Activated CD4-positive, CD25-positive, alpha-beta regulatory T cell treated with anti-CD3 and anti-CD28 coated beads, Interleukin-2, amount 50 U/mL, for 24 hours (primary cell): ENCODE data around the gene TBC1D9.
"Not testable (repeated sequence)": the region's sequence is repeated elsewhere in the genome, so short reads cannot be mapped to it uniquely, and the experiment has no call there.

Source experiments
- ATAC-seq, 2 donors: fragments of 150-1000 bp; cut with Tn5 transposase; one replicate each; pipeline ENCODE4 v1.10.0; 2021; ENCODE audit warnings: mild to moderate bottlenecking in 1 of 2, moderate library complexity in 1 of 2

The TBC1D9 gene

DNA sequence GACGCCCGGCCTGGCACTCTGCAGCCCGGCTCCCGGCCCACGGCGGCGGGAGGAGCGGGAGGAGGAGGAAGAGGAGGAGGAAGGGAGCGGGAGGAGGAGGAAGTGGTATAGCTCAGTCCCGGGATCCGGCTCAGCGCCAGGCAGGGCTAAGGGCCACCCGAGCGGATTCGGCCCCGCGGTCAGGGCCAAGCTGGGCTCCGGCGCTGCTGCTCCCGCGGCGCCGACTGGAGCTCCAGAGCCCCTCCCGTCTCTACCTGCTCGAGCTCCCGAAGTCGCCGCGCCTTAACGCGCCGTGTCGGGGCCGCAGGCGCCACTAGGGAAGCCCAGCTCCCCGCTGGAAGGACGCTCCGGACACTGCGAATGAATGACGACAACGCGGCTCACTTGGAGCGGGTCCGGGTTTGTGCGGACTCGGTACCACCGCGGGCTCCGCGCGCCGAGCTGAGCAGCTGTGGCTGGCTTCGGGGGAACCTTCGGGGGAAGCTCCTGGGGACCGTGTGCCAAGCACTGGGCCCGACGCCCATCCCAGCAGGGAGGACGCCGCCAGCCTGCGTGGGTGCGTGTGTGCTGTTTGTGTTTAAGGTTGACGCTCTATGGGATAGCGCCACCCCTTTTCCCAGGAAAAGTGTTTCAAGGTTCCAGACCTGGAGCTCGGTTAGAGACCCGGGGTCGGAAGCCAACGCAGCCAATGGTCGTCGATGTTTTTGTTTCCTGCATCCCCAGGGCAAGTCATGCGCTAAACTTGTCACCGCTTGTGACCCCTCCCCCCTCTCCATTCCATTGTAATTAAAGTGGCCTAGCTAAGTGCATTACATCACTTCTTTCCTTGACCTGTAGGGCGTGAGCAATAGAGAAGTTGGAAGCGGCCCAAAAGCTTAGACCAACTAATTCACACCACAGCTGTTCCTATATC, at the start of gene TBC1D9:
Gene TBC1D9 (minus strand): TSS at position 67 of the 913 bp plus-strand sequence. CDS start 340 bp downstream, outside the sequence.
- ATAC-seq = peak; percentile 6 to 36

- no peak for ATAC-seq
These were observed 49.1 kb upstream of the TBC1D9 start for GRCh38 chr4:140805293-140805692.

DNA sequence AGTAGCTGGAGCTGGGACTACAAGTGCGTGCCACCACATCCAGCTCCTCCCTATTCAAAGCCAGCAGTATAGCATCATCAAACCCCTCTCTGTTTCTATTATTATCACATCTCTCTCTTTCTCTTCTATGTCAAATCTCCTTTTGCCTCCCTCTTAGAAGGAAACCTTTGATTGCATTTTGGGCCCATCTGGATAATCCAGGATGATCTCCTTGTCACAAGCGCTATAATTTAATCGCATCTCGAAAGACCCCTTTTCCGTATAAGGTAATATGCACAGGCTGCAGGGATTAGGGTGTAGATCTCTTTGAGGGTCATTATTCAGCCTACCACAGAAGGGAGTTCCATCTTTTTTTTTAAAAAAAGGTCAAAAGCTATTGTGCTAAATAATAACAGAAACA, 46.4 kb upstream of the TBC1D9 start:
- no peak for ATAC-seq

DNA sequence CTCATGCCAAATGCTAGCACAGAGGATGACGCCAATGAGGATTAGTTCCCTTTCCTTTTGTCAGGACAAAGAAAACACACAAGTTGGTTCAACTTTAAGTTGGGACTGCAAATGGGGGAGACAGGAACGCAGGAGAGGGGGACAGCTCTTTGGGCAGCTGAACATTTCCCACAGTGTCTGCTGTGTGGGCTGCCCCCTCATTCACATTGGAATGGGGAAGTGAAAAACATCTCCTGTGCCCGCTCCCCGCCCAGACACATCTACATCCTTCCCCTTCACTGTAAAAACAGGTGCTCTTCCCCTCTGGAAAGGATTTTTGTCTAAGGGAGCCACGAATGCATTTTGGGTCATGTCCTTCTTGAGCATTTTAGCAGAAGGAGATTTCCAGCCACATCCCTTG, 44.5 kb upstream of the TBC1D9 start:
- no peak for ATAC-seq

- ATAC-seq = no peak
These were observed 43.6 kb upstream of the TBC1D9 start for GRCh38 chr4:140799686-140800225.

DNA sequence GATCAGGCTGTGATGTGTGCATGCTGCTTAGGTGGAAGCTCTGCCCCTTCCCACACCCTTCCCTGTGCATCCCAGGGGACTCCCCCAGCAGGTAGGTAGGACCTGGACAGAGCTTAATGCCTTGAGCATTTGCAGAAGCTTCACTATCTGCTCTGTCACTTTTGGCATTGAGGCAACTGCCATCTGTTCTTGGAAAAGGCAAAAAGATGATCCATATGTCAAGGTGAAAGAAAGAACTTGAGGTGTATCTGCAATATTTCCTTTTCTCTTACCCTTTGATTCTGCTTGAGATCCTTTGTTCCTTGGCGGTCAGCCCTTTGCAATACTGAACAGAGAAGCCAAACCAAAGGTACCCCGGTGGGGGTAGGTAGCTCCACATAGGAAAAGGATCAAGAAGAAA, 37.1 kb upstream of the TBC1D9 start:
- ATAC-seq = no peak

DNA sequence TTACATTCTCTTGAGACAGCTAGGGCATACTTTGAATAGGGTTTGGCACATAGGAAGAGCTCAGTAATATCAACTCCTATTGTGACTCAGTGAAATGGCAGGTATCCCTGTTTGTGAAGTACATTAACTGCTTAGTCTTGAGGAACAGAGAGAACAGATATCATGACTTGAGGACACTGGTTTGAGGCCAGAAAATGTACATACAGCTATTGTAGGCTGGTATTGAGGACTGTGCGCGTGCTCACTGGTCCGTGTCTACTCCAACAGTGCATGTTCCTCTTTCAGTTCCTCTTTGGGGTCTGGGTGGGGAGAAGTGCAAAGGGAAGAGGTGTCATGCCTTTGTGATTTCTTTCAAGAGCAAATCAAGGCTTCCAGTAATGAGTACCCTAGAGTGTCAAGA, 34.6 kb upstream of the TBC1D9 start:
- ATAC-seq = peak; percentile 46 to 65

DNA sequence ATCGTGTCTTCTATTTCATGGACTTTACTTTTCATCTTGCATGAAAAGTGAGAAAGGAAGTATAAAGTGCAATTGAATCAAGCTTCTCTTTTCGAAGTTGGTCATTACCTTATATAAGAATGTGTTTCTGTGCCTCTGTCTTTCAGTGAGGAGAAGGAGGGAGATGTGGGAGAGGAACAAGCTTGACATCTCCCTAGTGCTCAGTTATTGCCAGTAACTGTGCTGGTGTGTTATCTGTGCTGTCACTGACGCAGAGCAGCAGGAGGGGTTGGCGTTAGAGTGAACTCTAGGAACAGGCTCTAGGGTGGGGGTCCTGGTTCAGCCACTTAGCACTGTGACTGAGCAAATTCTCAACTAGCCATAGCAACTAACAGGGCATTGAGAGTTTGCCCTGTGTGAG, 34.0 kb upstream of the TBC1D9 start:
- no peak for ATAC-seq

- ATAC-seq = no peak
These were observed 33.6 kb upstream of the TBC1D9 start for GRCh38 chr4:140789759-140790158.

- ATAC-seq = not testable (repeated sequence)
These were observed 26.6 kb upstream of the TBC1D9 start for GRCh38 chr4:140782787-140783186.

- ATAC-seq = no peak
These were observed 25.4 kb upstream of the TBC1D9 start for GRCh38 chr4:140781596-140781995.

GRCh38 chr4:140777894-140778293, 21.7 kb upstream of the TBC1D9 start:
- ATAC-seq = no peak

- ATAC-seq = no peak
These were observed 21.2 kb upstream of the TBC1D9 start for GRCh38 chr4:140777386-140777785.

GRCh38 chr4:140776556-140776955, 20.4 kb upstream of the TBC1D9 start:
- no peak for ATAC-seq

DNA sequence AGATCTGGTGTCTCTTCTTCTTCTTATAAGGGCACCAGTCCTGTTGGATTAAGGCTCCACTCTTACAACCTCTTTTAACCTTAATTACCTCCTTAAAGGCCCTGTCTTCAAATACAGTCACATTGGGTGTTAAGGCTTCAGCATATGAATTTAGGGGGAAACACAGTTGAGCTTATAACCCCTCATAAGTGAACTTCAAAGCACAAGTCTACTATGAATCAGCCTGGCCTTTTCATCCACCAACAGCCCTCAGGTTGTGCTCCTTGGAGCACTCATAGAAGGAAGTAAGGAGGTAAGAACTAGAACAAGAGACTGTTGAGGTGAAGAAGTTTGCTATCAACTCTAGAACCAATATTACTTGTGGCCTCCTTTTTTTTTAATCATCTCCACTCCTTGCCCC, 18.8 kb upstream of the TBC1D9 start:
- no peak for ATAC-seq

GRCh38 chr4:140774510-140774909, 18.3 kb upstream of the TBC1D9 start:
- ATAC-seq = no peak

DNA sequence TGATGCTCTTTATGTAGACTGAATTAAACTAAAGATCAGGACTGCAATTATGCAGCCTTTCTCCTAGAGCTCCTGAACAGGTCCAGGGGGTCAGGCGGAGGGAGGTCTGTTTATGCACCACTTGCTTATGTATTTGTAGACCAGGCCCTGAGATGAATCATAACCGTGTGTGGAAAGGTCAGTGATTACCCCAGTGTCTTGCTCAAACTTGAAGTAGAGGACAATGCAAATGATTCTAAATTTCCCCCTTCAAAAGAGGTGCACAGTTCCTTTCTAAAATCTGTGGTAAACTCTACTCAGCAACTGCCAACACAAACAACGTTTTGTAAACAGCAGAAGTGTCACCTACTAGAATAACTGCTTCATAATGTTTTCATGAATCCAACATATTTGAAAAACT, 13.0 kb upstream of the TBC1D9 start:
- no peak for ATAC-seq

DNA sequence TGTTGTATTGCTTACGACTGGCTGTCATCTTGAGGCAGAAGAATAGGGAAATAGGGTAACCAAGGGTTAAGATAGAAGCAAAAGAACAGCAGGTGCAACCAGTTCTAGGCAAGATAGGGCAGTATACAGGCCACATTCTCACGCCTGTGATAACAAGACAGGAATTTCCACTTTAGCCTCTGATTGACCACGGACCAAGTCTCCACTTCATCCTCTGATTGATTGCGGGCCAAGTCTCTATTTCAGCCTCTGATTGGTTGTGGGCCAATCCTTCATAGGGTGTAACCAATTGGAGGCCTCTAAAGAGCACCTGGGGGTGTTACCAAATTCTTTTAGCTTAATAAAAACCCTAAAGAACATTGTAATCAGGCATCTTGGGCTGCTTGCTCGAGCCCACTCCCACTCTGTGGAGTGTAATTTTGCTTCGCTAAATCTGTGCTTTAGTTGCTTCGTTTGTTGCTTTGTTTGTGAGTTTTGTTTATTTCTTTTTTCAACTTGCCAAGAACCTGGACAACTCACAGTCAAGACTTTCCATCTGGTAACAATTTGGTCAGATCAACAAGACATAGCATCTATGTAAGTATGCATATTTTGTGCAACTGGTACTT, 8.7 kb upstream of the TBC1D9 start:
- ATAC-seq = peak in 1 of 2 donors; percentile 9

- no peak for ATAC-seq
These were observed 6.0 kb upstream of the TBC1D9 start for GRCh38 chr4:140762202-140762601.

- ATAC-seq = no peak
These were observed 1.0 kb upstream of the TBC1D9 start for GRCh38 chr4:140757232-140757630.

DNA sequence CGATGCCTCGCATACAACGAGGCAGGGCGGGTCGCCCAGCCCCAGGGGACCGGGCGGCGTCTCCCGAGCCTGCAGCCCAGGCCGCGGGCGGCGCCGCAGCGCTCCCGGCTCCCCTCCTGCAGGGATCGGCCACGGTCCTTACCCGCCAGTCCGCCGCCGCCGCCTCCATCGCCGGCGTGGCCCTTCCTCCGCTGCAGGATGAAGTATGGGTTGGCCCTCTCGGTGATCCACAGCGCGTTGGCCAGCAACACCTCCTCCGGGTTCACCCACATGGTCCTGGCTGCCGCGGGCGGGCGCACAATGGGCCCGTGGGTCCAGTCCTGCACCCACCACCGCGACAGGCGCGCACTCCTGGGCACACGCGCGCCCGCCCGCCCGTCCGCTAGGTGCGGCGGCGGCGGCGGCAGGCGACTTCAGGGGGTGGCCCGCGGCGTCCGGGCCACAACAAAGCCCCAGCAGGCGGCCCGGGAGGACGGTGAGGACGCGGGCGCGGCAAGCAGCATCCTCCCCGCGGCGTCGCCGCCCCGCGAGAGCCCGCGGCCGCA, 339 bp downstream of the TBC1D9 start:
- ATAC-seq = peak; percentile 35 to 61

DNA sequence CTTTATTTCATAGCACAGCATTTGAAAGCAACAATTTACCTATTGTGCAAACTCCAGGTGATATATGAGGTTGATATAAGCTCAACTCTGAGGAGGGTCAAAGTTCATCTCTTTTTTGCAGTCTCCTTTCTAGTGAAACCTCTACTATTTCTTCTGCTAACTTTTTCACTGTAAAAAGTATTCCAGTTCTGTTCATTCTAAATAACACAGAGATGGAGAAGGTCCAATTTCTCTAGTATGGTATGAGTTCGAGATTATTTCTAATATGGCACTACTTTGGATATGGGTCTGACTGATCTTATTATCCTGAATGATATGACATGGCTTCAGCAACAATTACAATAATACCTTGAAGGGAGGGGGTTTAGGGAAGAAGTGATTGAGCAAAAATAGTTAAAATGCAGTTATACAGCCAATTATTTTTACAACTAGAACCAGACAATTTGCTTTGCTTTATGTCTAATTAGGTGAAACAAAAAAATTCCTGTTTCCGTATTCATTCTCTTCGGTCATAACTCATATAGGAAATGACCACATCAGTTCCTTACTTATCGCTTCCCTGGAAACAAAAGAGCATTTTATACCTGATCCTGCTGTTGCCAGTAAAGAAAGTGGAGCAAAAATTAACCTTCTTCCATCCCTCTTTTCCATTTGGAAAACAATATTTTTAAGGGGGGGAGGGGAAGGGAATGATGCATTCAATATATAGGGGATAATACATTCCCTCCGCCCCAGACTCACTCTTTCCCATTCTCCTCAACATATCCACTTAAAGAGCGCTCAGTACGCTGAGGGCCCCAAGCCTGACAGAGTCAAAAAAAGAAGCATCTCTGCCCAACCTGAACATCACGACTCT, 1.0 kb downstream of the TBC1D9 start:
- ATAC-seq = peak in 1 of 2 donors; percentile 22

DNA sequence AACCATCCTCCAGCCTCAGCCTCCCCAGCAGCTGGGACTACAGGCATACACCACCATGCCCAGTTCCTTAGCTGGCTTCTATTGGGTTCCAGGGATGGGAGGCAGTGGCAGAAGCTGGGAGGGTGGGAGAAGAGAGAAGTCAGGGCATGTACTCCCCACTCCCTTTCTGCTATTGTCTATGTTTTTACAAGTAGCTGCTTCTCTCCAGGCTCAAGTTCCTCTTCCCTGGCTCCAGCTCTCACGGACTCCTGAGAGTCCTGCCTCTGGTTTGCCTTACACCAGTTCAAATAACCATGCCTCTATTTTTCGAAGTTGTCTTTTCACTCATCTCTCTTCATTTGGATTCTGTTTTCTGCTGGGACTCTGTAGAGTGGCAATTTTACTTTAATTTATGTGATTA, 2.9 kb downstream of the TBC1D9 start:
- no peak for ATAC-seq
